Neural progenitor cell (in vitro differentiated cells): ENCODE measurements around the gene PSD. TPM values are rescaled to one million over a fixed set of nuclear protein-coding genes. Genes with fewer than 3 reads are reported as not detected.

Source experiments
- DNase-seq: peaks from one replicate; pipeline ENCODE4 v3.0.0-alpha.2; 2016; ENCODE audit warnings: low spot score
- H2AFZ ChIP-seq: fragments of 200-600 bp; sonication (generic); replicated peaks from 2 replicates; pipeline ENCODE4 v1.6.1; 2016; ENCODE audit warnings: antibody characterized with exemption
- H3F3A ChIP-seq: fragments of 200-600 bp; sonication (generic); 2 replicates; pipeline ENCODE4 v1.6.1; 2016; ENCODE audit warnings: antibody characterized with exemption, low read depth
- H3K27ac ChIP-seq: fragments of 200-600 bp; sonication (generic); 2 replicates; pipeline ENCODE4 v1.5.1; 2016; ENCODE audit warnings: mild to moderate bottlenecking
- H3K27me3 ChIP-seq: fragments of 200-600 bp; sonication (generic); 2 replicates; pipeline ENCODE4 v1.6.1; 2016; ENCODE audit warnings: mild to moderate bottlenecking, moderate library complexity
- H3K36me3 ChIP-seq: fragments of 200-600 bp; sonication (generic); 2 replicates; pipeline ENCODE4 v1.5.1; 2016
- H3K4me1 ChIP-seq: fragments of 200-600 bp; sonication (generic); 2 replicates; pipeline ENCODE4 v1.6.1; 2016; ENCODE audit warnings: mixed run types
- H3K4me2 ChIP-seq: fragments of 200-600 bp; sonication (generic); 2 replicates; pipeline ENCODE4 v1.6.1; 2016
- H3K4me3 ChIP-seq: fragments of 200-600 bp; sonication (generic); 2 replicates; pipeline ENCODE4 v1.5.1; 2016
- H3K79me2 ChIP-seq: fragments of 200-600 bp; sonication (generic); 2 replicates; pipeline ENCODE4 v1.6.1; 2016; ENCODE audit warnings: low read depth
- H3K9ac ChIP-seq: fragments of 200-600 bp; sonication (generic); 2 replicates; pipeline ENCODE4 v1.6.1; 2016
- H3K9me3 ChIP-seq: fragments of 200-600 bp; sonication (generic); 2 replicates; pipeline ENCODE4 v1.5.1; 2016; ENCODE audit warnings: low read depth
- H4K20me1 ChIP-seq: fragments of 200-600 bp; sonication (generic); 2 replicates; pipeline ENCODE4 v1.6.1; 2016; ENCODE audit warnings: low read depth
- H3K27ac Mint-ChIP-seq: 3 replicates; pipeline ENCODE4 v1.8.0; 2021; ENCODE audit warnings: mixed read lengths
- H3K27me3 Mint-ChIP-seq: 2 replicates; pipeline ENCODE4 v1.8.0; 2022; ENCODE audit warnings: low read depth, mild to moderate bottlenecking, inconsistent platforms, moderate library complexity, mixed read lengths; ENCODE audit not compliant: insufficient read depth
- H3K36me3 Mint-ChIP-seq: 3 replicates; pipeline ENCODE4 v1.8.0; 2021; ENCODE audit warnings: mixed read lengths
- H3K4me1 Mint-ChIP-seq: 3 replicates; pipeline ENCODE4 v1.8.0; 2021; ENCODE audit warnings: mixed read lengths
- H3K4me3 Mint-ChIP-seq: 3 replicates; pipeline ENCODE4 v1.8.0; 2021; ENCODE audit warnings: mild to moderate bottlenecking, moderate library complexity, mixed read lengths
- H3K9me3 Mint-ChIP-seq: 3 replicates; pipeline ENCODE4 v1.8.0; 2020; ENCODE audit warnings: mixed read lengths
- EZH2 ChIP-seq: fragments of 200-600 bp; sonication (generic); IDR thresholded peaks from 2 replicates; pipeline ENCODE4 v1.6.1; 2017; ENCODE audit warnings: antibody characterized with exemption, mild to moderate bottlenecking, moderate library complexity
- EZH2phosphoT487 ChIP-seq: fragments of 200-600 bp; sonication (generic); IDR thresholded peaks from 2 replicates; pipeline ENCODE4 v1.6.1; 2017; ENCODE audit warnings: antibody characterized with exemption
- total RNA-seq: library from RNA; depleted of rRNA; stranded (reverse); fragments of >200 nt; gene quantifications from 2 replicates; pipeline ENCODE4 v1.2.3, GENCODE V29; 2015; ENCODE audit warnings: low replicate concordance
- TF ChIP-seq, protein P1 (sequence below): fragments of 200-600 bp; sonication (generic); IDR thresholded peaks from 2 replicates; pipeline ENCODE4 v1.5.1; 2017; ENCODE audit warnings: antibody characterized with exemption, mild to moderate bottlenecking

Gene PSD
- total RNA-seq, 1 donor from 2014 or later = 0.09 TPM

DNA sequence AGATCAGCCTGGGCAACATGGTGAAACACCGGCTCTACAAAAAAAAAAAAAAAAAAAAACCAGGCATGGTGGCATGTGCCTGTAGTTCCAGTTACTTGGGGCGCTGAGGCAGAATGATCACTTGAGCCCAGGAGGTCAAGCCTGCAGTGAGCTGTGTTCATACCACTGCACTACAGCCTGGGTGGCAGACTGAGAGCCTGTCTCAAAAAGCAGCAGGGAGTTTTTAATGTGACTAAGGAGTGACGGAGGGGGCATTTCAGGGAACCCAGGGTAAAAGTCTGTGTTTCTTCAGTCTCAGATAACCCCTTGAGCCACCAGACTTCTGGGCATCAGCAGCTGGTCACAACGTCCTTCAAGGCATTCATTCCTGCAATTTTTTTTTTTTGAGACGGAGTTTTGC lies 34.9 kb upstream of the PSD start:
- Mint-ChIP-seq H3K27ac (no peak overlapping the region), H3K9me3 (no peaks in the 10 kb centered on the region), H3K36me3 (peaks cover 2% of the 10 kb centered on the region), H3K4me1 (peaks cover 33% of the 10 kb centered on the region), H3K4me3 (no peak overlapping the region), H3K27me3 (peaks cover 16% of the 10 kb centered on the region)
- no peaks in the 10 kb centered on the region for H3K9me3 ChIP-seq
- peaks cover 18% of the 10 kb centered on the region for H4K20me1 ChIP-seq
- no peaks in the 10 kb centered on the region for H3K79me2 ChIP-seq
- no peak overlapping the region for H2AFZ ChIP-seq
- peaks cover 9% of the 10 kb centered on the region for H3K27me3 ChIP-seq
- DNase-seq = peak; percentile 65
- peaks cover 61% of the 10 kb centered on the region for H3F3A ChIP-seq
- TF ChIP-seq, protein P1, sequence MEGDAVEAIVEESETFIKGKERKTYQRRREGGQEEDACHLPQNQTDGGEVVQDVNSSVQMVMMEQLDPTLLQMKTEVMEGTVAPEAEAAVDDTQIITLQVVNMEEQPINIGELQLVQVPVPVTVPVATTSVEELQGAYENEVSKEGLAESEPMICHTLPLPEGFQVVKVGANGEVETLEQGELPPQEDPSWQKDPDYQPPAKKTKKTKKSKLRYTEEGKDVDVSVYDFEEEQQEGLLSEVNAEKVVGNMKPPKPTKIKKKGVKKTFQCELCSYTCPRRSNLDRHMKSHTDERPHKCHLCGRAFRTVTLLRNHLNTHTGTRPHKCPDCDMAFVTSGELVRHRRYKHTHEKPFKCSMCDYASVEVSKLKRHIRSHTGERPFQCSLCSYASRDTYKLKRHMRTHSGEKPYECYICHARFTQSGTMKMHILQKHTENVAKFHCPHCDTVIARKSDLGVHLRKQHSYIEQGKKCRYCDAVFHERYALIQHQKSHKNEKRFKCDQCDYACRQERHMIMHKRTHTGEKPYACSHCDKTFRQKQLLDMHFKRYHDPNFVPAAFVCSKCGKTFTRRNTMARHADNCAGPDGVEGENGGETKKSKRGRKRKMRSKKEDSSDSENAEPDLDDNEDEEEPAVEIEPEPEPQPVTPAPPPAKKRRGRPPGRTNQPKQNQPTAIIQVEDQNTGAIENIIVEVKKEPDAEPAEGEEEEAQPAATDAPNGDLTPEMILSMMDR = no peak
- TF ChIP-seq EZH2 (no peak), EZH2phosphoT487 (no peak)
- no peak overlapping the region for H3K9ac ChIP-seq
- H3K27ac ChIP-seq = no peak overlapping the region
- peaks cover 34% of the 10 kb centered on the region for H3K4me1 ChIP-seq
- H3K4me3 ChIP-seq = no peak overlapping the region
- H3K36me3 ChIP-seq = no peaks in the 10 kb centered on the region
- no peak overlapping the region for H3K4me2 ChIP-seq

DNA sequence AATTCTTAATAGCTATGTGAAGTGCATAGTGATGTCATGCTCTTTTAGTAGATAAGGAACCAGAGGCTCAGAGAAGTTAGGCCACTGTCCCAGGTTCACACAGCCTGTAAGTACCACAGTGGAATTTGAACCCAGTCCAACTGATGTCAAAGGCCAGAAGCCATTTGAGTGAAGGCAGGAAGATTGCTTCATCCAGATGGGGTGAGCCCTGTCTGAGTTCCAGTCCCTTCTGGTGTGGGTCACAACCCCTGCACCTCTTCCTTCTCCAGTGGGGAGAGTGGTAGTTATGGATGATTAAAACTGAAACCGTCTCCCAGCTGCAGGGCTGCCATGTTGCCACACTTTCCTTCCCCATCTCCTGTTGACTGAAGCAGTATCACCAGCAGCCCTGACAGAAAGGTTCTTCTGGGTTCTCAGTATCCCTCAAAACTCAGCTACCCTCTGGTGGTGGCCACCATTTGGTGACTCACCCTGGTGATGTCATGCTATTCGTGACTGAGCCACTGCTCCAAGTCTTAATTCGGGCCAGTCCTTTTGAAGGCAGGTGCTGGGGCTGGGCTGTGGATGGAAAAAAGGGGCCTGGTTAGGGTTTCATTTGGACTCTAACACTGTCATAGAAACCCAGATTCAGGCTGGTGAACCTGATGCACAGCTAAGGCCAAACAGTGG lies 34.2 kb upstream of the PSD start:
- Histone ChIP-seq H3K27me3 (peaks cover 9% of the 10 kb centered on the region), H3K9ac (no peak overlapping the region), H2AFZ (no peak overlapping the region), H4K20me1 (peaks cover 18% of the 10 kb centered on the region), H3K79me2 (no peaks in the 10 kb centered on the region), H3F3A (peaks cover 64% of the 10 kb centered on the region), H3K36me3 (no peaks in the 10 kb centered on the region), H3K27ac (no peak overlapping the region), H3K9me3 (no peaks in the 10 kb centered on the region), H3K4me1 (peaks cover 34% of the 10 kb centered on the region), H3K4me3 (no peak overlapping the region), H3K4me2 (no peak overlapping the region)
- TF ChIP-seq EZH2 (no peak), EZH2phosphoT487 (no peak)
- TF ChIP-seq, protein P1 = no peak
- H3K9me3 Mint-ChIP-seq = no peaks in the 10 kb centered on the region
- DNase-seq = no peak
- peak overlapping the region; percentile 74 for H3K4me3 Mint-ChIP-seq
- H3K27me3 Mint-ChIP-seq = peaks cover 15% of the 10 kb centered on the region
- no peak overlapping the region for H3K27ac Mint-ChIP-seq
- peaks cover 33% of the 10 kb centered on the region for H3K4me1 Mint-ChIP-seq
- H3K36me3 Mint-ChIP-seq = peaks cover 2% of the 10 kb centered on the region

DNA sequence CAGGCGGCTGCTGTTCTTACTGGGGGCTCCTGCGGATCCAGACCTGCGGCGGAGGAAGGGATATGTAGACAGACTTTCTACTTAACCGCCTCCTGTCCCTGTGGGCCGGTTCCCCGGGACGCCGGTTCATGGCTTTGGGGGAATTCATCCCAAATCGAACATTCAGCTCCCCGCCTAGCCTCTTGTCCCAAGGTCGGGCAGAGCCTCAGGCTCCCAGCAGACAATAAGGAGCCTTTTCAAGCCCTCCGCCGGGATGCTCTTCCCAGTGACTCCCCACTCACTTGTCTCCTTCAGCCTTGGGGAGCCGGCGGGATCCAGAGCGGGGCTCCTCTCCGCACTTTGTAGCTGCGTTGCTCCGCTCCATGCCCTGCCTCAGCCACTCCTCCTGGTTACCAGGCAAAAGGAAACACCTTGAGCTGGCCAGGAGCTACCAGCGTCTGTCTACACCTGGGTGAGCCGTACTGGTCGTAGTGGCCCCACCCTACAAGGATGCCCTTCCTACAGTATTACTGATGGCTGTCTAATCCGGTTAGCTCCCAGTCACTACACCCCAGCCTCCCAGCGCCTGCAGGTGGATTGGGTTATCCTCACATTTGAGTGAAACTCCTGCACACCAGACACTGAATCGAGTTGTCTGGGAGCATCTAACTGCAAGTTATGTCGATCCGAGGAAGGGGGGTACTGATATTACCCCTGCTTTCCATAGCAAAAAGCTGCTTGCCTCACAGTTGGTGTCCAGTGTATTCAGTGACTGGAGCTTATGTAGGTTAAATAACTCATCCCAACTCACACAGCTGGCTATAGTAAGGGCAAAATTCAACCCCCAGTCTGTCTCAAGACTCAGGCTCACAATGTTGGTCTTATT lies 32.8 kb upstream of the PSD start, which contains the start of gene C10orf95:
TSS of gene C10orf95 (minus strand) at position 439 of the 865 bp plus-strand sequence. CDS start 450 bp downstream, outside the sequence.
- peaks cover 15% of the 10 kb centered on the region for H3K27me3 Mint-ChIP-seq
- peak within 1 kb of the TSS; percentile 86 for H3K4me3 Mint-ChIP-seq
- no peaks in the 10 kb centered on the region for H3K36me3 ChIP-seq
- peak within 1 kb of the TSS; percentile 83 for H3K4me2 ChIP-seq
- peaks cover 18% of the 10 kb centered on the region for H4K20me1 ChIP-seq
- H3K4me1 Mint-ChIP-seq = peaks cover 33% of the 10 kb centered on the region
- no peak for DNase-seq
- peaks cover 9% of the 10 kb centered on the region for H3K27me3 ChIP-seq
- H3K4me1 ChIP-seq = peaks cover 34% of the 10 kb centered on the region
- TF ChIP-seq EZH2phosphoT487 = no peak
- TF ChIP-seq, protein P1 = no peak
- TF ChIP-seq EZH2 = no peak
- no peak within 1 kb of the TSS for H3K9ac ChIP-seq
- peaks cover 2% of the 10 kb centered on the region for H3K36me3 Mint-ChIP-seq
- H2AFZ ChIP-seq = peak within 1 kb of the TSS; percentile 69
- no peaks in the 10 kb centered on the region for H3K79me2 ChIP-seq
- no peaks in the 10 kb centered on the region for H3K9me3 ChIP-seq
- peak within 1 kb of the TSS; percentile 82 for H3K4me3 ChIP-seq
- no peak within 1 kb of the TSS for H3K27ac Mint-ChIP-seq
- no peaks in the 10 kb centered on the region for H3K9me3 Mint-ChIP-seq
- H3K27ac ChIP-seq = no peak within 1 kb of the TSS
- peaks cover 64% of the 10 kb centered on the region for H3F3A ChIP-seq
